A673 (cell line): ENCODE results near the gene CPAMD8.

Source experiments
- CTCF ChIP-seq: fragments of 300-800, 200-600 bp; sonication (generic); conservative IDR thresholded peaks from 2 replicates; pipeline ENCODE4 v1.5.1; 2017; ENCODE audit warnings: low read depth, mild to moderate bottlenecking, antibody characterized with exemption, low read length, moderate library complexity, mixed read lengths
- EZH2 ChIP-seq: fragments of 200-600 bp; sonication (generic); IDR thresholded peaks from 2 replicates; pipeline ENCODE4 v1.6.1; 2017; ENCODE audit warnings: borderline replicate concordance, low read depth, mild to moderate bottlenecking, mixed read lengths, antibody characterized with exemption, low read length; ENCODE audit not compliant: poor library complexity, severe bottlenecking

DNA sequence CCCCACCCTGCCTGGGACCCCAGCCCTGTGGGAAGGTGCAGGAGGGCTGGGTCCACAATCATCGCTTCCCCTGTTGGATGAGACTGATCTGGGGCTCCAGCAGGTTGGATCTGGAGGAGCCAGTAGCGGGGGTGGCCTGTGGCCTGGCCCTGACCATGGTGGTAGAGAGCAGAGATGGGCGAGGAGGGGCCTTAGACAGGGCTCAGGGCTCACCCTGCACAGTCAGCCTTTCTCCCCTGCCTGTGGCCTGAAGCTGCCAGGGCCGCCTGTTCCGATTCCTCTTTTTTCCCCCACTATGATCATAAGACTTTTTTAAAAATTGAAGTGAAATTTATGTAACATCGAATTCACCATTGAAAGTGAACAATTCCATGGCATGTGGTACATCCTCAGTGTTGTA lies 179.2 kb downstream of the CPAMD8 start:
- no peak for TF ChIP-seq CTCF
- TF ChIP-seq EZH2, result no peak
